Limb (tissue), 2 donors: ENCODE measurements around the gene EIF2AK2.
A peak's percentile ranks its signal among the peaks of the same experiment; 100 is the strongest.
"Not testable (repeated sequence)": the region's sequence is repeated elsewhere in the genome, so short reads cannot be mapped to it uniquely, and the experiment has no call there.

ENCODE experiments used
- DNase-seq, 2 donors: peaks; one replicate each; pipeline ENCODE4 v3.0.0-alpha.2; 2016; ENCODE audit errors: extremely low spot score in 2 of 2

The EIF2AK2 gene

GRCh38 chr2:37156857-37157714 lies at the start of gene EIF2AK2:
TSS of gene EIF2AK2 (minus strand) at chr2:37156980. CDS start at chr2:37147806, 9,174 bp downstream.
- DNase-seq, result peak; percentile 85 to 90

- no peak for DNase-seq
Measured at GRCh38 chr2:37205689-37206341, 49.0 kb upstream of the EIF2AK2 start.

- not testable (repeated sequence) for DNase-seq
Measured at GRCh38 chr2:37205071-37205661, 48.4 kb upstream of the EIF2AK2 start.

GRCh38 chr2:37203708-37204107 lies 46.9 kb upstream of the EIF2AK2 start:
- DNase-seq, result no peak

GRCh38 chr2:37201766-37202165 lies 45.0 kb upstream of the EIF2AK2 start:
- no peak for DNase-seq

- no peak for DNase-seq
Measured at GRCh38 chr2:37201208-37201607, 44.4 kb upstream of the EIF2AK2 start.

GRCh38 chr2:37198681-37199065 lies 41.9 kb upstream of the EIF2AK2 start:
- no peak for DNase-seq

GRCh38 chr2:37196320-37197195 lies 39.8 kb upstream of the EIF2AK2 start, which contains the start of gene CEBPZOS:
TSS of gene CEBPZOS (plus strand) at chr2:37196496. CDS start at chr2:37199705, 3,209 bp downstream.
- peak; percentile 75 to 92 for DNase-seq

GRCh38 chr2:37195862-37196319 lies 39.1 kb upstream of the EIF2AK2 start:
- not testable (repeated sequence) for DNase-seq

- no peak for DNase-seq
Measured at GRCh38 chr2:37192551-37192950, 35.8 kb upstream of the EIF2AK2 start.

GRCh38 chr2:37191747-37192146 lies 35.0 kb upstream of the EIF2AK2 start:
- no peak for DNase-seq

GRCh38 chr2:37191253-37191652 lies 34.5 kb upstream of the EIF2AK2 start:
- no peak for DNase-seq

GRCh38 chr2:37190290-37190689 lies 33.5 kb upstream of the EIF2AK2 start:
- DNase-seq, result no peak

GRCh38 chr2:37189452-37190153 lies 32.8 kb upstream of the EIF2AK2 start:
- DNase-seq, result no peak

- no peak for DNase-seq
Measured at GRCh38 chr2:37188570-37188969, 31.8 kb upstream of the EIF2AK2 start, which contains the start of gene SULT6B1. TSS of gene SULT6B1 (minus strand) at chr2:37188670. CDS start at chr2:37188640, 30 bp downstream.

- no peak for DNase-seq
Measured at GRCh38 chr2:37181726-37182684, 25.2 kb upstream of the EIF2AK2 start.

- no peak for DNase-seq
Measured at GRCh38 chr2:37180640-37181039, 23.9 kb upstream of the EIF2AK2 start.

- DNase-seq, result no peak
Measured at GRCh38 chr2:37180006-37180639, 23.3 kb upstream of the EIF2AK2 start.

GRCh38 chr2:37173741-37174140 lies 17.0 kb upstream of the EIF2AK2 start:
- DNase-seq, result no peak
